ENCODE data around the gene PHF12. TPM values are rescaled to one million over a fixed set of nuclear protein-coding genes. Genes with fewer than 3 reads are reported as not detected.

Gene PHF12
- total RNA-seq, 6 experiments from 2014 or later, result 26.4 to 33.6 (median 29.8) TPM

DNA sequence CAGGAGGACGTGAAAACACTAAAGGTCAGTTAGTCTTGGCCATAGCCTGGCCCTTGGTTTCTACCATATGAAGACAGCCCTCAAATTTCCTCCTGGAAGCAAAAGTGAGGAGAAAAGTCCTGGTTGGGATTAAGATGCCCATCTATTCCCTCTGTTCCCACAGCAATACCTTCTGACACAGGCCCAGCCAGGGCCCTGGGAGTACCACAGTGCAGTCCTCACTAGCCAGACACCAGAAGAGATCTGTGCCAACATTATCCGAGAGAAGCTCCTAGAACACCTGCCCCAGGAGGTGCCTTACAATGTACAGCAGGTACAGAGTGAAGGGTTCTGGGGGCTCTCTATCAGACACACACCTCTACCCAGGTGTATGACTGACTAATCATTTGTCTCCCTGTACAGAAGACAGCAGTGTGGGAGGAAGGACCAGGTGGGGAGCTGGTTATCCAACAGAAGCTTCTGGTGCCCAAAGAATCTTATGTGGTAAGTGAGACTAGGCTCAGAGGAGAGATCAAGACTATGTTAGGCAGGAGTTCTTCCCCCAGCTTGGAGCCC is 92.4 kb downstream of the PHF12 start:
- Mint-ChIP-seq H3K27ac (no peak overlapping the region), H3K27me3 (ENCODE audit: insufficient read depth) (no peaks in the 10 kb centered on the region; the same call in 1 of the 2 replicates), H3K9me3 (no peaks in the 10 kb centered on the region), H3K4me1 (ENCODE audit: low read depth) (0 out of 2 replicates have a peak, but pooled peaks cover 13% of the 10 kb centered on the region), H3K4me3 (no peak overlapping the region), H3K36me3 (ENCODE audit: low read depth) (0 out of 2 replicates have a peak, but pooled peaks cover 9% of the 10 kb centered on the region)
- DNase-seq, result no peak
- TF ChIP-seq, protein P1, sequence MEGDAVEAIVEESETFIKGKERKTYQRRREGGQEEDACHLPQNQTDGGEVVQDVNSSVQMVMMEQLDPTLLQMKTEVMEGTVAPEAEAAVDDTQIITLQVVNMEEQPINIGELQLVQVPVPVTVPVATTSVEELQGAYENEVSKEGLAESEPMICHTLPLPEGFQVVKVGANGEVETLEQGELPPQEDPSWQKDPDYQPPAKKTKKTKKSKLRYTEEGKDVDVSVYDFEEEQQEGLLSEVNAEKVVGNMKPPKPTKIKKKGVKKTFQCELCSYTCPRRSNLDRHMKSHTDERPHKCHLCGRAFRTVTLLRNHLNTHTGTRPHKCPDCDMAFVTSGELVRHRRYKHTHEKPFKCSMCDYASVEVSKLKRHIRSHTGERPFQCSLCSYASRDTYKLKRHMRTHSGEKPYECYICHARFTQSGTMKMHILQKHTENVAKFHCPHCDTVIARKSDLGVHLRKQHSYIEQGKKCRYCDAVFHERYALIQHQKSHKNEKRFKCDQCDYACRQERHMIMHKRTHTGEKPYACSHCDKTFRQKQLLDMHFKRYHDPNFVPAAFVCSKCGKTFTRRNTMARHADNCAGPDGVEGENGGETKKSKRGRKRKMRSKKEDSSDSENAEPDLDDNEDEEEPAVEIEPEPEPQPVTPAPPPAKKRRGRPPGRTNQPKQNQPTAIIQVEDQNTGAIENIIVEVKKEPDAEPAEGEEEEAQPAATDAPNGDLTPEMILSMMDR (IDR thresholded peaks at IDR 0.05), result no peak

DNA sequence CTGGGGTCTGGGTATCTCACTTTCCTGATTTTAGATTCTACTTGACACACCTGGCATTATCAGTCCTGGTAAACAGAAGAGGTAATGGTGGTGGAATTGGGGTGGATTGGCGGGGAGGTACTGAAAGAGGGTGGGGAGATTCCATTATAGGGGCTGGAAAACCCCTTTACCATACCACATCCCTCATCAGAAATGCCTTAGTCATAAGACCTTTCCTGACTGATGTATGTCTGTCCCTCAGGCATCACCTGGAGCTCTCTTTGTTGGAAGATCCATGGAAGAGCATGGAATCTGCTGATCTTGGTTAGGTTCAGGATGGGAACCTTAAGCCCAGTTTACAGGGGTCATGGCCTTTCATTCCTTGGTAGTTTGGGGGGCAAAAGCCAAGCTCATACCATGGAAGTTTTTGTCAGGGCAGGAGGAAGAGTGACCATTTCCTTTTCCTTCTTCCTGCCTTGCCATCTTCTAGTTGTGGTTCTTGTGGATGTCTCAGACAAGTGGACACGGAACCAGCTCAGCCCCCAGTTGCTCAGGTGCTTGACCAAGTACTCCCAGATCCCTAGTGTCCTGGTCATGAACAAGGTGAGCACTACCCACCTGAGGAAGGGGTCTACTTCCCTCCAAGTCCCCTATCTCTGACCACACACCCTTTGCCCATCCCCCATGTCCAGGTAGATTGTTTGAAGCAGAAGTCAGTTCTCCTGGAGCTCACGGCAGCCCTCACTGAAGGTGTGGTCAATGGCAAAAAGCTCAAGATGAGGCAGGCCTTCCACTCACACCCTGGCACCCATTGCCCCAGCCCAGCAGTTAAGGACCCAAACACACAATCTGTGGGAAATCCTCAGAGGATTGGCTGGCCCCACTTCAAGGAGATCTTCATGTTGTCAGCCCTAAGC is 93.2 kb downstream of the PHF12 start:
- Mint-ChIP-seq H3K4me3 (no peak overlapping the region), H3K4me1 (ENCODE audit: low read depth) (0 out of 2 replicates have a peak, but pooled peaks cover 13% of the 10 kb centered on the region), H3K9me3 (no peaks in the 10 kb centered on the region), H3K36me3 (ENCODE audit: low read depth) (0 out of 2 replicates have a peak, but pooled peaks cover 9% of the 10 kb centered on the region), H3K27me3 (ENCODE audit: insufficient read depth) (no peaks in the 10 kb centered on the region; the same call in 1 of the 2 replicates), H3K27ac (no peak overlapping the region)
- no peak for DNase-seq
- TF ChIP-seq, protein P1 (IDR thresholded peaks at IDR 0.05), result no peak

DNA sequence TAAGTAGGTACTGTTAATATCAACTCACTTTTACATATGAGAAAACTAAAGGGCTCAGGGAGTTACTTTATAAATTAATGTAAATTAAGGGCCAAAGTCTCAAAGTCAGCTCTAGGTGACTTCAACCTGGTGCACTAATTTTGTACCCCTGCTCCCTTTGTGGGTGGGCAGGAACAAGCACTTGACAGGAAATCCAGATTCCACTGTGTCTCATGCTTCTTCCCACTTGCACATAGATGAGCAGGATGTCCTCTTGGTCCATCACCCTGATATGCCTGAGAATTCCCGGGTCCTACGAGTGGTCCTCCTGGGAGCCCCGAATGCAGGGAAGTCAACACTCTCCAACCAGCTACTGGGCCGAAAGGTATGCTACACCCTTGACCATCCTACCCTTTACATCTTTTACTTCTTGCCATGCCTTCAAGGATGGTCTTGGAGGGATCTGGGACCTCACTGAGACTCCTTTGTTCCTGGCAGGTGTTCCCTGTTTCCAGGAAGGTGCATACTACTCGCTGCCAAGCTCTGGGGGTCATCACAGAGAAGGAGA is 95.2 kb downstream of the PHF12 start:
- Mint-ChIP-seq H3K4me1 (ENCODE audit: low read depth) (0 out of 2 replicates have a peak, but pooled peaks cover 13% of the 10 kb centered on the region), H3K4me3 (peak overlapping the region; percentile 90), H3K9me3 (no peaks in the 10 kb centered on the region), H3K36me3 (ENCODE audit: low read depth) (0 out of 2 replicates have a peak, but pooled peaks cover 9% of the 10 kb centered on the region), H3K27me3 (ENCODE audit: insufficient read depth) (no peaks in the 10 kb centered on the region; the same call in none of the 2 replicates), H3K27ac (no peak overlapping the region)
- DNase-seq, result no peak
- TF ChIP-seq, protein P1 (IDR thresholded peaks at IDR 0.05), result no peak

DNA sequence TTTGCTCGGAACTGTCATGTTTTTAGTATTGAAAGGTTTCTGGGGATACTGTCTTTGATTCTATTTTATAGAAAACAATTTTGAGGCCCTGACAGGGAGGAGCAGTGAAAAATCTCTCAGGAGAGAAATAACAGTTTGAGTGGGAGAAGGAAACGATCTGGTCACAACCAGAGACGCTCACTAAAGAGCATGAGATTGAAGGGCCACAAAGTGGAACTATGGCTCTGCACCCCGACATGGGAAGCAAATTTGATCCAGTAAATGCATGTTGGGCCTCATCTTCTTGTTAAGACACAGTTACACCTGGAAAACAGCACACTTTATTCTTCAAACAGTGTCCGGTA is 96.0 kb downstream of the PHF12 start:
- 0 out of 2 replicates have a peak, but pooled peaks cover 9% of the 10 kb centered on the region for H3K36me3 Mint-ChIP-seq (ENCODE audit: low read depth)
- no peaks in the 10 kb centered on the region; the same call in none of the 2 replicates for H3K27me3 Mint-ChIP-seq (ENCODE audit: insufficient read depth)
- 0 out of 2 replicates have a peak, but pooled peaks cover 13% of the 10 kb centered on the region for H3K4me1 Mint-ChIP-seq (ENCODE audit: low read depth)
- peak overlapping the region; percentile 85 for H3K27ac Mint-ChIP-seq
- TF ChIP-seq, protein P1 (IDR thresholded peaks at IDR 0.05), result no peak
- peak overlapping the region; percentile 90 for H3K4me3 Mint-ChIP-seq
- H3K9me3 Mint-ChIP-seq, result no peaks in the 10 kb centered on the region
- no peak for DNase-seq

Small RNAs within 50 kb of the gene (microRNA-seq; reads per million reads assigned to microRNA genes)
- gene MIR451B, result not detected

Other genes with a start within 250 kb of the PHF12 start
- 1 to 10 TPM in 1 of 6 experiments, under 1 TPM in 5; 0.60 to 1.1 (median 0.70) TPM for gene PROCA1, start 239.6 kb downstream of the PHF12 start, total RNA-seq (2021; fragmentation: NEBNext Ultra II Directional; extraction: Animal tissue kit (Norgen Biotek cat#: 25700))
- gene RAB34, start 233.7 kb downstream of the PHF12 start, total RNA-seq (2021; fragmentation: NEBNext Ultra II Directional; extraction: Animal tissue kit (Norgen Biotek cat#: 25700)), result 100 to 1,000 TPM; 161 to 219 (median 192) TPM
- 1,000 to 10,000 TPM; 1,227 to 1,529 (median 1,391) TPM for gene RPL23A, start 231.5 kb downstream of the PHF12 start, total RNA-seq (2021; fragmentation: NEBNext Ultra II Directional; extraction: Animal tissue kit (Norgen Biotek cat#: 25700))
- 10 to 100 TPM in 4 of 6 experiments, 1 to 10 TPM in 2; 8.0 to 14.6 (median 11.3) TPM for gene TLCD1, start 225.3 kb downstream of the PHF12 start, total RNA-seq (2021; fragmentation: NEBNext Ultra II Directional; extraction: Animal tissue kit (Norgen Biotek cat#: 25700))
- 1 to 10 TPM; 1.9 to 3.1 (median 2.5) TPM for gene NEK8, start 222.7 kb downstream of the PHF12 start, total RNA-seq (2021; fragmentation: NEBNext Ultra II Directional; extraction: Animal tissue kit (Norgen Biotek cat#: 25700))
- gene TRAF4, start 207.5 kb downstream of the PHF12 start, total RNA-seq (2021; fragmentation: NEBNext Ultra II Directional; extraction: Animal tissue kit (Norgen Biotek cat#: 25700)), result 10 to 100 TPM; 48.0 to 61.3 (median 53.8) TPM
- gene FAM222B, start 108.7 kb downstream of the PHF12 start, total RNA-seq (2021; fragmentation: NEBNext Ultra II Directional; extraction: Animal tissue kit (Norgen Biotek cat#: 25700)), result 10 to 100 TPM; 14.5 to 17.2 (median 16.6) TPM
- gene ERAL1, start 96.5 kb downstream of the PHF12 start, total RNA-seq (2021; fragmentation: NEBNext Ultra II Directional; extraction: Animal tissue kit (Norgen Biotek cat#: 25700)), result 10 to 100 TPM; 43.3 to 55.1 (median 46.1) TPM
- gene FLOT2, start 53.8 kb downstream of the PHF12 start, total RNA-seq (2021; fragmentation: NEBNext Ultra II Directional; extraction: Animal tissue kit (Norgen Biotek cat#: 25700)), result 10 to 100 TPM; 46.7 to 85.7 (median 77.9) TPM
- gene DHRS13, start 48.4 kb downstream of the PHF12 start, total RNA-seq (2021; fragmentation: NEBNext Ultra II Directional; extraction: Animal tissue kit (Norgen Biotek cat#: 25700)), result 1 to 10 TPM; 1.5 to 3.0 (median 2.2) TPM
- gene SEZ6, start 54.5 kb upstream of the PHF12 start, total RNA-seq (2021; fragmentation: NEBNext Ultra II Directional; extraction: Animal tissue kit (Norgen Biotek cat#: 25700)), result not detected
- gene PIPOX, start 91.6 kb upstream of the PHF12 start, total RNA-seq (2021; fragmentation: NEBNext Ultra II Directional; extraction: Animal tissue kit (Norgen Biotek cat#: 25700)), result under 1 TPM; 0.17 to 0.73 (median 0.44) TPM
- 10 to 100 TPM; 39.2 to 57.7 (median 42.9) TPM for gene MYO18A, start 228.9 kb upstream of the PHF12 start, total RNA-seq (2021; fragmentation: NEBNext Ultra II Directional; extraction: Animal tissue kit (Norgen Biotek cat#: 25700))